GM15510 (cell line): ENCODE results near the gene LMF1.

Experiments
- POLR2A ChIP-seq: IDR thresholded peaks from 3 replicates; pipeline ENCODE4 v1.6.1; 2011; ENCODE audit warnings: borderline replicate concordance; ENCODE audit not compliant: insufficient read length; ENCODE audit errors: extremely low read depth

LMF1 gene

GRCh38 chr16:852451-853185, 118.2 kb downstream of the LMF1 start:
- TF ChIP-seq POLR2A, result no peak

- TF ChIP-seq POLR2A, result no peak
Measured at GRCh38 chr16:851871-852270, 118.9 kb downstream of the LMF1 start.

- TF ChIP-seq POLR2A, result no peak
Measured at GRCh38 chr16:851209-851810, 119.5 kb downstream of the LMF1 start.

GRCh38 chr16:850668-851067, 120.1 kb downstream of the LMF1 start:
- no peak for TF ChIP-seq POLR2A

- TF ChIP-seq POLR2A, result no peak
Measured at GRCh38 chr16:848510-849253, 122.1 kb downstream of the LMF1 start.

GRCh38 chr16:847681-848445, 122.9 kb downstream of the LMF1 start:
- TF ChIP-seq POLR2A, result no peak

GRCh38 chr16:847151-847550, 123.6 kb downstream of the LMF1 start:
- no peak for TF ChIP-seq POLR2A

GRCh38 chr16:845351-845745, 125.4 kb downstream of the LMF1 start:
- no peak for TF ChIP-seq POLR2A

- no peak for TF ChIP-seq POLR2A
Measured at GRCh38 chr16:844638-845350, 126.0 kb downstream of the LMF1 start.

- no peak for TF ChIP-seq POLR2A
Measured at GRCh38 chr16:843771-844170, 127.0 kb downstream of the LMF1 start.

- no peak for TF ChIP-seq POLR2A
Measured at GRCh38 chr16:842711-843560, 127.8 kb downstream of the LMF1 start.

- no peak for TF ChIP-seq POLR2A
Measured at GRCh38 chr16:842061-842476, 128.7 kb downstream of the LMF1 start.

GRCh38 chr16:841455-842060, 129.2 kb downstream of the LMF1 start:
- TF ChIP-seq POLR2A, result no peak
